SU-DHL-6 (cell line): Measurements from ENCODE around the gene CRTAP.

Source experiments
- EZH2phosphoT487 ChIP-seq: fragments of 200-600 bp; sonication (generic), shearing (Covaris generic); conservative IDR thresholded peaks from 2 replicates; pipeline ENCODE4 v1.6.1; 2018; ENCODE audit warnings: mild to moderate bottlenecking, antibody characterized with exemption, low read length, moderate library complexity, mixed read lengths
- TF ChIP-seq, protein P1 (sequence below): fragments of 200-600 bp; sonication (generic); IDR thresholded peaks from one replicate; pipeline ENCODE4 v1.5.1; 2017; ENCODE audit warnings: antibody characterized with exemption, mild to moderate bottlenecking, low read length, moderate library complexity; ENCODE audit not compliant: insufficient read depth, poor library complexity, severe bottlenecking

GRCh38 chr3:33088691-33089090 lies 25.1 kb upstream of the CRTAP start:
- TF ChIP-seq, protein P1, sequence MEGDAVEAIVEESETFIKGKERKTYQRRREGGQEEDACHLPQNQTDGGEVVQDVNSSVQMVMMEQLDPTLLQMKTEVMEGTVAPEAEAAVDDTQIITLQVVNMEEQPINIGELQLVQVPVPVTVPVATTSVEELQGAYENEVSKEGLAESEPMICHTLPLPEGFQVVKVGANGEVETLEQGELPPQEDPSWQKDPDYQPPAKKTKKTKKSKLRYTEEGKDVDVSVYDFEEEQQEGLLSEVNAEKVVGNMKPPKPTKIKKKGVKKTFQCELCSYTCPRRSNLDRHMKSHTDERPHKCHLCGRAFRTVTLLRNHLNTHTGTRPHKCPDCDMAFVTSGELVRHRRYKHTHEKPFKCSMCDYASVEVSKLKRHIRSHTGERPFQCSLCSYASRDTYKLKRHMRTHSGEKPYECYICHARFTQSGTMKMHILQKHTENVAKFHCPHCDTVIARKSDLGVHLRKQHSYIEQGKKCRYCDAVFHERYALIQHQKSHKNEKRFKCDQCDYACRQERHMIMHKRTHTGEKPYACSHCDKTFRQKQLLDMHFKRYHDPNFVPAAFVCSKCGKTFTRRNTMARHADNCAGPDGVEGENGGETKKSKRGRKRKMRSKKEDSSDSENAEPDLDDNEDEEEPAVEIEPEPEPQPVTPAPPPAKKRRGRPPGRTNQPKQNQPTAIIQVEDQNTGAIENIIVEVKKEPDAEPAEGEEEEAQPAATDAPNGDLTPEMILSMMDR = no peak
- TF ChIP-seq EZH2phosphoT487 = no peak
